Common myeloid progenitor, CD34-positive (primary cell): ENCODE data around the gene UQCR10.

Experiments used
- CTCF ChIA-PET: fragments of 350-600 bp; sonication (Branson Sonifier 250); formaldehyde crosslinking; loops from one replicate; lab custom pipeline; 2021; ENCODE audit warnings: antibody characterized with exemption; lab: Charles Lee
- POLR2A ChIA-PET: fragments of 350-600 bp; sonication (Branson Sonifier 250); formaldehyde crosslinking; loops from one replicate; lab custom pipeline; 2021; ENCODE audit warnings: antibody characterized with exemption; lab: Charles Lee
- DNase-seq, 3 donors: peaks; one replicate each; pipeline versions ENCODE4 v3.0.0 to v3.0.0-alpha.2; 2013
- H3K27ac ChIP-seq, 2 experiments: 1 replicate in 1 of 2; 2 replicates in 1 of 2; pipeline ENCODE4 v1.7.0; 2013; ENCODE audit warnings: inconsistent platforms in 2 of 2, low read length in 2 of 2, mild to moderate bottlenecking in 2 of 2, low read depth in 1 of 2, moderate library complexity in 1 of 2; ENCODE audit not compliant: severe bottlenecking in 2 of 2, insufficient read depth in 1 of 2, poor library complexity in 1 of 2
- H3K27me3 ChIP-seq, 5 experiments: replicated peaks in 2 of 5; 1 replicate in 3 of 5; 2 replicates in 2 of 5; pipeline versions ENCODE4 v1.6.1 to v1.7.0; 2013; ENCODE audit warnings: low read length in 4 of 5, mild to moderate bottlenecking in 2 of 5, moderate library complexity in 2 of 5, inconsistent platforms in 1 of 5; ENCODE audit not compliant: insufficient read depth in 5 of 5, control insufficient read depth in 4 of 5
- H3K36me3 ChIP-seq, 4 experiments: 1 replicate in 2 of 4; 2 replicates in 2 of 4; pipeline versions ENCODE4 v1.6.1 to v1.7.0; 2013; ENCODE audit warnings: low read length in 3 of 4, control low read depth in 1 of 4, mild to moderate bottlenecking in 1 of 4; ENCODE audit not compliant: control insufficient read depth in 4 of 4, insufficient read depth in 4 of 4
- H3K4me1 ChIP-seq, 4 experiments: 1 replicate in 3 of 4; 2 replicates in 1 of 4; pipeline versions ENCODE4 v1.6.1 to v1.7.1; 2013; ENCODE audit warnings: low read length in 3 of 4, mild to moderate bottlenecking in 3 of 4, control low read depth in 1 of 4, inconsistent platforms in 1 of 4, moderate library complexity in 1 of 4; ENCODE audit not compliant: control insufficient read depth in 4 of 4, insufficient read depth in 4 of 4; ENCODE audit errors: control extremely low read depth in 1 of 4
- H3K4me3 ChIP-seq, 7 experiments: 1 replicate in 4 of 7; 2 replicates in 3 of 7; pipeline versions ENCODE4 v1.5.1 to v1.7.0; 2013; ENCODE audit warnings: mild to moderate bottlenecking in 7 of 7, low read length in 6 of 7, moderate library complexity in 6 of 7, inconsistent platforms in 2 of 7, low read depth in 2 of 7, control low read depth in 1 of 7; ENCODE audit not compliant: insufficient read depth in 4 of 7, control insufficient read depth in 1 of 7; ENCODE audit errors: extremely low read depth in 1 of 7
- H3K9me3 ChIP-seq, 5 experiments: 1 replicate in 4 of 5; 2 replicates in 1 of 5; pipeline versions ENCODE4 v1.6.1 to v1.7.1; 2013; ENCODE audit warnings: low read length in 4 of 5, mild to moderate bottlenecking in 2 of 5, inconsistent platforms in 1 of 5, low read depth in 1 of 5, moderate library complexity in 1 of 5; ENCODE audit not compliant: control insufficient read depth in 4 of 5, insufficient read depth in 2 of 5; ENCODE audit errors: control extremely low read depth in 1 of 5
- WGBS: methylation state at CpG from one replicate; pipeline ENCODE4 v1.1.5; 2013; ENCODE audit not compliant: insufficient coverage; 5-methylcytosine and 5-hydroxymethylcytosine counted together

UQCR10 gene

GRCh38 chr22:29815580-29815979 is 48.4 kb downstream of the UQCR10 start:
- ChIA-PET POLR2A (no interaction called here), CTCF (interaction anchor here (1.0 kb wide), 1 partner anchor 186 kb away, joined by 3 read pairs; no protein-coding TSS in a partner anchor)
- Histone ChIP-seq H3K27me3 (no peaks in the 10 kb centered on the region), H3K27ac (no peak overlapping the region), H3K9me3 (no peaks in the 10 kb centered on the region), H3K36me3 (peaks cover 5 to 93% (median 69%) of the 10 kb centered on the region in 4 experiments), H3K4me1 (no peaks in the 10 kb centered on the region), H3K4me3 (no peak overlapping the region)
- DNase-seq = no peak
- WGBS = 100% methylated on average over 3 of the region's 4 CpGs

GRCh38 chr22:29816128-29816527 is 49.0 kb downstream of the UQCR10 start:
- Histone ChIP-seq H3K9me3 (no peaks in the 10 kb centered on the region), H3K4me3 (no peak overlapping the region), H3K27ac (no peak overlapping the region), H3K4me1 (no peaks in the 10 kb centered on the region), H3K36me3 (peaks cover 5 to 94% (median 69%) of the 10 kb centered on the region in 4 experiments), H3K27me3 (no peaks in the 10 kb centered on the region)
- 100% methylated on average over 2 of the region's 2 CpGs for WGBS
- DNase-seq = no peak
- POLR2A ChIA-PET = no interaction called here
- CTCF ChIA-PET = interaction anchor here (1.0 kb wide), 1 partner anchor 185 kb away, joined by 3 read pairs; no protein-coding TSS in a partner anchor

- POLR2A ChIA-PET = no interaction called here
- H3K4me1 ChIP-seq = no peaks in the 10 kb centered on the region
- peaks cover 5 to 95% (median 68%) of the 10 kb centered on the region in 4 experiments for H3K36me3 ChIP-seq
- no peaks in the 10 kb centered on the region for H3K27me3 ChIP-seq
- no peak overlapping the region for H3K4me3 ChIP-seq
- H3K9me3 ChIP-seq = no peaks in the 10 kb centered on the region
- CTCF ChIA-PET = interaction anchor here (1.0 kb wide), 1 partner anchor 185 kb away, joined by 3 read pairs; no protein-coding TSS in a partner anchor
- 98% methylated on average over 5 of the region's 6 CpGs for whole genome bisulfite sequencing
- DNase-seq = no peak
- H3K27ac ChIP-seq = no peak overlapping the region
Observed at GRCh38 chr22:29816539-29816938, 49.4 kb downstream of the UQCR10 start.

DNA sequence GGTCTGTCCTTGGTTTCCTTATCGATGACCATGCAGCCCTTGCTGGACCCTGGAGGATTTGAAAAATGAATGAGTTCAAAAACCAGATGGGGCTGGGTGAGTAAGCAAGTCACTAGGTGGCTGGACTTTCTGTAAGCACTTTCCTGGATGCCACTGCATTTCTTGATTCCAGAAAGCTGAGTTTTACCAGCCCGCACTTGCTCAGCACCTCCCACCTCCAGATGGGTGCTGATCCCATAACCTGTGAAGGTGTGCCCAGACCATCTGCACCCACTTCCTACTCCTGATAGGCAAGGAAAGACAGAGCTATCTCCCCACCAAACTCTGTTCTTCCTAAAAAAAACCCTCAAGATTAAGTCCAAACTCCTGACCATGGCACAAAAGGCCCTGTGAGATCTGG is 49.8 kb downstream of the UQCR10 start:
- Histone ChIP-seq H3K27ac (no peak overlapping the region), H3K9me3 (no peaks in the 10 kb centered on the region), H3K27me3 (no peaks in the 10 kb centered on the region), H3K4me3 (no peak overlapping the region), H3K4me1 (no peaks in the 10 kb centered on the region), H3K36me3 (peaks cover 3 to 95% (median 66%) of the 10 kb centered on the region in 4 experiments)
- ChIA-PET CTCF (no interaction called here), POLR2A (no interaction called here)
- DNase-seq = no peak
- 100% methylated on average over 2 of the region's 2 CpGs for WGBS

- H3K36me3 ChIP-seq = peaks cover 5 to 93% (median 63%) of the 10 kb centered on the region in 4 experiments
- no CpG with 5 or more reads among the region's 1 CpG for WGBS
- H3K9me3 ChIP-seq = no peaks in the 10 kb centered on the region
- H3K27me3 ChIP-seq = no peaks in the 10 kb centered on the region
- no peak for DNase-seq
- H3K4me1 ChIP-seq = peaks cover 0 to 3% (median 0%) of the 10 kb centered on the region in 4 experiments
- ChIA-PET CTCF (no interaction called here), POLR2A (interaction anchor here (0.6 kb wide), 1 partner anchor 12 kb away, joined by 4 read pairs; no protein-coding TSS in a partner anchor)
- H3K27ac ChIP-seq = no peak overlapping the region
- no peak overlapping the region for H3K4me3 ChIP-seq
Observed at GRCh38 chr22:29817724-29818123, 50.6 kb downstream of the UQCR10 start.

GRCh38 chr22:29819501-29819900 is 52.3 kb downstream of the UQCR10 start:
- no peak overlapping the region for H3K27ac ChIP-seq
- ChIA-PET CTCF (no interaction called here), POLR2A (no interaction called here)
- H3K4me1 ChIP-seq = peaks cover 0 to 3% (median 0%) of the 10 kb centered on the region in 4 experiments
- DNase-seq = no peak
- no peaks in the 10 kb centered on the region for H3K9me3 ChIP-seq
- WGBS = 100% methylated on average over 1 of the region's 2 CpGs
- no peak overlapping the region for H3K4me3 ChIP-seq
- H3K36me3 ChIP-seq = peaks cover 2 to 87% (median 55%) of the 10 kb centered on the region in 4 experiments
- no peaks in the 10 kb centered on the region for H3K27me3 ChIP-seq
